ENCODE results near the gene PPM1B. TPM values are rescaled to one million over a fixed set of nuclear protein-coding genes. Genes with fewer than 3 reads are reported as not detected.
A peak's percentile ranks its signal among the peaks of the same experiment; 100 is the strongest.

Gene PPM1B
- total and polyA plus RNA-seq, 2 of the 4 experiments (the other 2 are of a cell fraction): 13.4 to 14.7 TPM

GRCh38 chr2:44135771-44136170, 32.9 kb upstream of the PPM1B start:
- intact Hi-C loops (cut with micrococcal nuclease) (no loop called here), dilution Hi-C loops (cut with HindIII; ENCODE audit: low sequenced_read_pairs, unreplicated experiment) (no loop called here), in situ Hi-C loops (cut with MboI; ENCODE audit: low sequenced_read_pairs) (no loop called here)
- Histone ChIP-seq H3K4ac (ENCODE audit: low read depth, low read length) (peak overlapping the region; percentile 88), H3K9ac (ENCODE audit: low read depth, low read length) (peak overlapping the region; percentile 71; the same call in 1 of the 2 replicates), H3K23ac (ENCODE audit: low read depth, low read length) (peak overlapping the region; percentile 50), H4K8ac (ENCODE audit: low read depth in 2 of 2, low read length in 2 of 2) (peak overlapping the region; percentile 56 to 97; a peak in 3 of 4 replicates), H3K18ac (ENCODE audit: low read depth, low read length) (peak overlapping the region; percentile 59; the same call in 1 of the 2 replicates), H3K9me3 (ENCODE audit: control insufficient read depth, insufficient read depth, low read length) (no peaks in the 10 kb centered on the region), H3K27me3 (ENCODE audit: control insufficient read depth, insufficient read depth, low read length) (no peaks in the 10 kb centered on the region), H3K56ac (ENCODE audit: extremely low read depth, insufficient read depth, low read length) (peak overlapping the region; percentile 86), H3K79me1 (ENCODE audit: low read depth in 1 of 2, low read length in 2 of 2) (no peaks in the 10 kb centered on the region), H2AK5ac (ENCODE audit: low read depth, low read length) (no peak overlapping the region), H4K91ac (ENCODE audit: insufficient read depth, low read depth, low read length) (peak overlapping the region; percentile 81), H3K4me1 (ENCODE audit: control insufficient read depth, insufficient read depth, low read length) (peaks cover 8% of the 10 kb centered on the region), H4K20me1 (ENCODE audit: insufficient read depth, low read length) (no peaks in the 10 kb centered on the region), H3K36me3 (ENCODE audit: control insufficient read depth, insufficient read depth, low read length) (no peaks in the 10 kb centered on the region), H3K14ac (replicated peaks; ENCODE audit: low read depth, low read length) (peak overlapping the region; percentile 87; the same call in 1 of the 2 replicates), H2AFZ (replicated peaks; ENCODE audit: low read length, poor library complexity) (no peak overlapping the region), H3K4me2 (ENCODE audit: low read depth, low read length) (peak overlapping the region; percentile 37; the same call in 1 of the 2 replicates), H4K5ac (ENCODE audit: low read depth, low read length) (peak overlapping the region; percentile 16; the same call in 1 of the 2 replicates), H3K27ac (ENCODE audit: insufficient read depth, low read length) (peak overlapping the region; percentile 93), H2BK120ac (ENCODE audit: low read depth, low read length) (peak overlapping the region; percentile 90), H2BK5ac (ENCODE audit: low read depth, low read length, poor library complexity, severe bottlenecking) (peak overlapping the region; percentile 97), H3K4me3 (ENCODE audit: insufficient read depth, low read depth, low read length) (no peak overlapping the region), H2BK20ac (ENCODE audit: low read depth, low read length) (peak overlapping the region; percentile 87), H3K9me1 (ENCODE audit: insufficient read depth, low read length) (peaks cover 3% of the 10 kb centered on the region), H2BK15ac (ENCODE audit: low read depth, low read length) (peak overlapping the region; percentile 63; the same call in 2 of the 3 replicates), H2AK9ac (replicated peaks; ENCODE audit: low read depth, low read length, poor library complexity) (no peak overlapping the region)
- ChIA-PET POLR2A (ENCODE audit: unreplicated experiment) (no interaction called here), CTCF (no interaction called here)
- ATAC-seq (ENCODE audit: low read depth) (peak; percentile 70), DNase-seq (peak; percentile 75)
- WGBS, 2 experiments (ENCODE audit: extremely low coverage in 2 of 2, insufficient read length in 1 of 2): no CpG with 5 or more reads among the region's 2 CpGs
- BruUV-seq (replicated peaks): no TSS peak
- TF ChIP-seq NFE2L2 (IDR thresholded peaks at IDR 0.05; ENCODE audit: low read depth, low read length) (peak; percentile 39; the same call in 1 of the 2 replicates), MAFK (IDR thresholded peaks at IDR 0.05; ENCODE audit: low read depth, low read length) (0 out of 2 replicates have a peak, but pooled peaks have one; percentile 7), POLR2A (IDR thresholded peaks at IDR 0.05; ENCODE audit: low read depth, low read length) (no peak)

All from IMR-90 (cell line).